ENCODE data around the gene RTN4IP1.

The RTN4IP1 gene

GRCh38 chr6:106537662-106538061 is 91.6 kb downstream of the RTN4IP1 start:
- H3K27ac ChIP-seq: no peak overlapping the region
- TF ChIP-seq CTCF (conservative IDR thresholded peaks at IDR 0.05): no peak

- no peak overlapping the region for H3K27ac ChIP-seq
These were observed 92.4 kb downstream of the RTN4IP1 start for GRCh38 chr6:106536851-106537250.

DNA sequence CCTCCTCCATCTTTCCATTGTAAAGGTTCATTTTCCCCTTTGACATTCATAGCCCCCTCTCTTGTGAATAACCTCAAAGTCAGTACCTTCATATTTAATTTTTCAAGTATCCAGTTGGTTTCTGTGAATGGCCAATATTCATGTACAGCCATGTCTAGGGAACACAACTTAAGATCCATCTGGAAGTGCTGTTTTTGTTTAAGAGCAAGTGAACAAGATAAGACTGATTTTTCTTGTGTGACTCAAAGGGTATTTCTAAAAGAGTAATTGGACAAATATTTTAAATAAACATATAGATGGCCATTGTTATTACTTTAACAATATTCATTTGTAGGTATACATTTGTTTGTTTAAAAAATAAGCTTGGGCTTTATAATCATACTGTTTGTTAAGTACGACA is 92.9 kb downstream of the RTN4IP1 start:
- H3K27ac ChIP-seq: no peak overlapping the region
- TF ChIP-seq ZFX (IDR thresholded peaks at IDR 0.05): no peak
- TF ChIP-seq CTCF (conservative IDR thresholded peaks at IDR 0.05): no peak

More at GRCh38 chr6:106536851-106537250, 92.4 kb downstream of the RTN4IP1 start:
- TF ChIP-seq CTCF (conservative IDR thresholded peaks at IDR 0.05) (no peak), ZFX (IDR thresholded peaks at IDR 0.05) (no peak)

- H3K27ac ChIP-seq: no peak overlapping the region
- TF ChIP-seq ZFX (IDR thresholded peaks at IDR 0.05): no peak
- TF ChIP-seq CTCF (conservative IDR thresholded peaks at IDR 0.05): no peak
These were observed 94.3 kb downstream of the RTN4IP1 start for GRCh38 chr6:106535012-106535411.

DNA sequence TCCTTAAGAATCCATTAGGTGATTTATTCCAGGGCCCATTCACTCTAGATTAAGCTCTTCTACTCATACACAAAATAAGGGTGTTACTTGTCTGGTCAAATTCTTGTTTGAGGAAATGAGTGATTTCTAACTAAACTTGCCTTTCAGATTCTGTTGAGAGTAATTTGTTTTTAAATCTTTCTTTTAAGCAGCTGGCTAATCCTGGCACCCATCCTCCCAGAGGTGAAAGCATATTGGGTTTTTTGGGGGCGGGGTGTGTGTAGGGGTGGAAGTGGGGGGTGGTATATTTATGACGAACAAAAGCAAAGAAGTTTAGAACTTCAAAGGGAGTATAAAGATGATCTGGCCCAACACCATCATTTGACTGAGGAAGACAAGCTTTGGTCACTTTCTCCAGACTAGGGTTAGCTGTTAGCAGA is 94.7 kb downstream of the RTN4IP1 start:
- no peak overlapping the region for H3K27ac ChIP-seq
- no peak for TF ChIP-seq ZFX (IDR thresholded peaks at IDR 0.05)
- TF ChIP-seq CTCF (conservative IDR thresholded peaks at IDR 0.05): no peak

DNA sequence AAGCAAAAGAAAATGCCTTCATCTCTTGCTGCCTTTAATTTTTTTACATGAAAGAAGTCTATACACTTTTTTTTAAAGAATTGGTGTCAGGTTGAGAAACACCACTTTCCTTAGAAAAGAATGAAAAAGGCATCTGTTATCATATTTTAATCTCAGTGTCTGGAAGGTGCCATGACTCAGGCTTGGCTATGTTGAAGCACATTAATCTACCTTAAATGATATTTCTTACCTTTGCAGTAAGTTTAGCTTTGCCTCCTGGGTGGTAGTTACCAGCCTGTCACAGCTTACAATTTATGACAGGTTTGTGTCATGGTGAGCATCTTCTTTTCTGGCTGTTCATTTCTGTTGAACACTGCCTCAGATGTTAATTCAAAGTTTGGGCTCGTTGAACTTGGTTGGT is 95.3 kb downstream of the RTN4IP1 start:
- TF ChIP-seq CTCF (conservative IDR thresholded peaks at IDR 0.05): no peak
- no peak for TF ChIP-seq ZFX (IDR thresholded peaks at IDR 0.05)
- H3K27ac ChIP-seq: no peak overlapping the region

DNA sequence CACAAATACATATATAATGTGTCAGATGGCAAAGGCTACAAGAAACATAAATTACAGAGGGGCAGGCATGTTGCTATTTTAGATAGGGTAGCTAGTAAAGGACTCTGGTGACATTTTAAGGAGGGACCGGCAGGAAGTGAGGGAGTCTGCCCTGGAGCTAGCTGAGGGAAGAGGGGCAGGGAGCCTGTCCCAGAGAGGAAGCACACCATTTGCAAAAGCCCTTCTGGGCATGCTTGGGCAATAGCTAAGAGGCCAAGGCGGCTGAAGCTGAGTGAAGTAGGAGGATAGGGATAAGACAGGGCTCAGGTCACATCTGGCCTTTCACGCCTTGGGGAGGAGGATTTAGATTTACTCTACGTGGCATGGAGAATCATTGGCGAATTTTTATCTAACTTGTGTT is 96.2 kb downstream of the RTN4IP1 start:
- no peak overlapping the region for H3K27ac ChIP-seq
- no peak for TF ChIP-seq CTCF (conservative IDR thresholded peaks at IDR 0.05)
- no peak for TF ChIP-seq ZFX (IDR thresholded peaks at IDR 0.05)
